BE2C (cell line): Measurements from ENCODE around the gene ELN.
"Not testable (repeated sequence)": the region's sequence is repeated elsewhere in the genome, so short reads cannot be mapped to it uniquely, and the experiment has no call there.

ENCODE experiments used
- DNase-seq: peaks from one replicate; pipeline ENCODE4 v3.0.0-alpha.2; 2020
- H3K27me3 ChIP-seq: fragments of 250-450 bp; sonication (Bioruptor Pico); 2 replicates; pipeline ENCODE4 v1.5.1; 2020; ENCODE audit warnings: mild to moderate bottlenecking
- H3K36me3 ChIP-seq: fragments of 250-450 bp; sonication (Bioruptor Pico); 2 replicates; pipeline ENCODE4 v1.5.1; 2020; ENCODE audit warnings: mild to moderate bottlenecking
- H3K4me1 ChIP-seq: fragments of 250-450 bp; sonication (Bioruptor Pico); 2 replicates; pipeline ENCODE4 v1.5.1; 2020
- H3K4me3 ChIP-seq: 2 replicates; pipeline ENCODE4 v1.5.1; 2011; ENCODE audit warnings: low read depth, low read length
- H3K9me3 ChIP-seq: fragments of 250-450 bp; sonication (Bioruptor Pico); 2 replicates; pipeline ENCODE4 v1.5.1; 2020
- TF ChIP-seq, protein P1 (sequence below): IDR thresholded peaks from 2 replicates; pipeline ENCODE4 v1.5.1; 2012; ENCODE audit warnings: mild to moderate bottlenecking, low read depth, low read length

Gene ELN

GRCh38 chr7:74042746-74043522 lies 15.0 kb downstream of the ELN start:
- no peaks in the 10 kb centered on the region for H3K9me3 ChIP-seq
- H3K27me3 ChIP-seq, result no peaks in the 10 kb centered on the region
- TF ChIP-seq, protein P1, sequence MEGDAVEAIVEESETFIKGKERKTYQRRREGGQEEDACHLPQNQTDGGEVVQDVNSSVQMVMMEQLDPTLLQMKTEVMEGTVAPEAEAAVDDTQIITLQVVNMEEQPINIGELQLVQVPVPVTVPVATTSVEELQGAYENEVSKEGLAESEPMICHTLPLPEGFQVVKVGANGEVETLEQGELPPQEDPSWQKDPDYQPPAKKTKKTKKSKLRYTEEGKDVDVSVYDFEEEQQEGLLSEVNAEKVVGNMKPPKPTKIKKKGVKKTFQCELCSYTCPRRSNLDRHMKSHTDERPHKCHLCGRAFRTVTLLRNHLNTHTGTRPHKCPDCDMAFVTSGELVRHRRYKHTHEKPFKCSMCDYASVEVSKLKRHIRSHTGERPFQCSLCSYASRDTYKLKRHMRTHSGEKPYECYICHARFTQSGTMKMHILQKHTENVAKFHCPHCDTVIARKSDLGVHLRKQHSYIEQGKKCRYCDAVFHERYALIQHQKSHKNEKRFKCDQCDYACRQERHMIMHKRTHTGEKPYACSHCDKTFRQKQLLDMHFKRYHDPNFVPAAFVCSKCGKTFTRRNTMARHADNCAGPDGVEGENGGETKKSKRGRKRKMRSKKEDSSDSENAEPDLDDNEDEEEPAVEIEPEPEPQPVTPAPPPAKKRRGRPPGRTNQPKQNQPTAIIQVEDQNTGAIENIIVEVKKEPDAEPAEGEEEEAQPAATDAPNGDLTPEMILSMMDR, result no peak
- DNase-seq, result peak; percentile 64
- H3K4me3 ChIP-seq, result peak overlapping the region; percentile 57
- H3K36me3 ChIP-seq, result no peaks in the 10 kb centered on the region
- H3K4me1 ChIP-seq, result peaks cover 38% of the 10 kb centered on the region

GRCh38 chr7:74043523-74043951 lies 15.6 kb downstream of the ELN start:
- Histone ChIP-seq H3K27me3 (no peaks in the 10 kb centered on the region), H3K36me3 (no peaks in the 10 kb centered on the region), H3K9me3 (no peaks in the 10 kb centered on the region), H3K4me1 (peaks cover 38% of the 10 kb centered on the region), H3K4me3 (peak overlapping the region; percentile 57)
- peak; percentile 78 for DNase-seq
- TF ChIP-seq, protein P1, result no peak

- TF ChIP-seq, protein P1, result no peak
- H3K4me1 ChIP-seq, result peaks cover 35% of the 10 kb centered on the region
- peak overlapping the region; percentile 57 for H3K4me3 ChIP-seq
- H3K9me3 ChIP-seq, result no peaks in the 10 kb centered on the region
- H3K36me3 ChIP-seq, result no peaks in the 10 kb centered on the region
- H3K27me3 ChIP-seq, result no peaks in the 10 kb centered on the region
- DNase-seq, result peak; percentile 77
Observed at GRCh38 chr7:74044366-74045350, 16.7 kb downstream of the ELN start.

- H3K4me1 ChIP-seq, result peaks cover 28% of the 10 kb centered on the region
- not testable (repeated sequence) for H3K27me3 ChIP-seq, H3K4me3 ChIP-seq, H3K36me3 ChIP-seq, DNase-seq, H3K9me3 ChIP-seq
Observed at GRCh38 chr7:74046581-74046980, 18.6 kb downstream of the ELN start.

DNA sequence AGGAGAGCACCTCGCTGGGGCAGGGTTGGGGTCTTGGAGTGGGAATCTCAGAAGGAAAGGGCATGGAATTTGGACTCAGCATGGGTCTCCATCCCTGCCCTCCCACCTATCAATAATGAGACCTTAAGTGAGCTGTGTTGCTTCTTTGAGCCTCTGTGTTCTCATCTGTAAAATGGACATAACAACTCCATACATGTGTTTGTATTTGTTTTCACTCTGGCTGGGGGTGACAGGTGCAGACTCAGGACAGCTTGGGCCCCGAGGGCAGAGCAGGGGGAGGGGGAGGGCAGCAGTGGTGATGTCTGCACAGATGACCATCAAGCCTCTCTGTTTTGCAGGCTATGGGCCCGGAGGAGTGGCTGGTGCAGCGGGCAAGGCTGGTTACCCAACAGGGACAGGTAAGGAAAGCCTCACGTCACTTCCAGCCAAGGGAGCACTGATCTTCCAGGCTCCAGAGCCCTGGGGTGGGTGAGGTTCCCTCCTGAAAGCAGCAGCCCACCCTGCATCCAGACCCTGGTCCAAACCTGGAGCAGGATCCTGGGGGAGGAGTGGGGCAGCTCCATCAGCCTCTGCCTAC lies 19.9 kb downstream of the ELN start:
- H3K4me3 ChIP-seq, result no peak overlapping the region
- no peaks in the 10 kb centered on the region for H3K9me3 ChIP-seq
- H3K4me1 ChIP-seq, result peaks cover 25% of the 10 kb centered on the region
- no peaks in the 10 kb centered on the region for H3K27me3 ChIP-seq
- TF ChIP-seq, protein P1, result no peak
- no peak for DNase-seq
- H3K36me3 ChIP-seq, result no peaks in the 10 kb centered on the region

GRCh38 chr7:74048999-74049599 lies 21.1 kb downstream of the ELN start:
- no peaks in the 10 kb centered on the region for H3K36me3 ChIP-seq
- H3K9me3 ChIP-seq, result no peaks in the 10 kb centered on the region
- TF ChIP-seq, protein P1, result no peak
- peaks cover 17% of the 10 kb centered on the region for H3K4me1 ChIP-seq
- H3K4me3 ChIP-seq, result no peak overlapping the region
- no peaks in the 10 kb centered on the region for H3K27me3 ChIP-seq
- DNase-seq, result no peak
